HEK293 (cell line): ENCODE data around the gene FILIP1L.

Experiments used
- ZNF239 ChIP-seq: fragments of 450-650 bp; formaldehyde crosslinking; IDR thresholded peaks from 2 replicates; pipeline ENCODE4 v1.5.1; 2016; ENCODE audit warnings: missing biosample characterization, missing genetic modification characterization
- ZNF341 ChIP-seq: fragments of 450-650 bp; formaldehyde crosslinking; IDR thresholded peaks from 2 replicates; pipeline ENCODE4; 2016; ENCODE audit warnings: low read depth, missing biosample characterization, missing genetic modification characterization
- ZNF362 ChIP-seq: fragments of 450-650 bp; formaldehyde crosslinking; IDR thresholded peaks from 2 replicates; pipeline ENCODE4 v1.5.1; 2016; ENCODE audit warnings: missing biosample characterization, missing genetic modification characterization
- TF ChIP-seq, protein P1 (sequence below): fragments of 450-650 bp; formaldehyde crosslinking; IDR thresholded peaks from 2 replicates; pipeline ENCODE4 v1.5.1; 2016; ENCODE audit warnings: missing biosample characterization, missing genetic modification characterization

- TF ChIP-seq ZNF341 (tag by site-specific recombination) (no peak), ZNF239 (tag by site-specific recombination) (no peak), ZNF362 (no peak)
- TF ChIP-seq, protein P1, sequence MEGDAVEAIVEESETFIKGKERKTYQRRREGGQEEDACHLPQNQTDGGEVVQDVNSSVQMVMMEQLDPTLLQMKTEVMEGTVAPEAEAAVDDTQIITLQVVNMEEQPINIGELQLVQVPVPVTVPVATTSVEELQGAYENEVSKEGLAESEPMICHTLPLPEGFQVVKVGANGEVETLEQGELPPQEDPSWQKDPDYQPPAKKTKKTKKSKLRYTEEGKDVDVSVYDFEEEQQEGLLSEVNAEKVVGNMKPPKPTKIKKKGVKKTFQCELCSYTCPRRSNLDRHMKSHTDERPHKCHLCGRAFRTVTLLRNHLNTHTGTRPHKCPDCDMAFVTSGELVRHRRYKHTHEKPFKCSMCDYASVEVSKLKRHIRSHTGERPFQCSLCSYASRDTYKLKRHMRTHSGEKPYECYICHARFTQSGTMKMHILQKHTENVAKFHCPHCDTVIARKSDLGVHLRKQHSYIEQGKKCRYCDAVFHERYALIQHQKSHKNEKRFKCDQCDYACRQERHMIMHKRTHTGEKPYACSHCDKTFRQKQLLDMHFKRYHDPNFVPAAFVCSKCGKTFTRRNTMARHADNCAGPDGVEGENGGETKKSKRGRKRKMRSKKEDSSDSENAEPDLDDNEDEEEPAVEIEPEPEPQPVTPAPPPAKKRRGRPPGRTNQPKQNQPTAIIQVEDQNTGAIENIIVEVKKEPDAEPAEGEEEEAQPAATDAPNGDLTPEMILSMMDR (tag by site-specific recombination), result no peak
These were observed 274.7 kb downstream of the FILIP1L start for GRCh38 chr3:99839613-99840012.
